ENCODE results near the gene EBF4.

The EBF4 gene, protein sequence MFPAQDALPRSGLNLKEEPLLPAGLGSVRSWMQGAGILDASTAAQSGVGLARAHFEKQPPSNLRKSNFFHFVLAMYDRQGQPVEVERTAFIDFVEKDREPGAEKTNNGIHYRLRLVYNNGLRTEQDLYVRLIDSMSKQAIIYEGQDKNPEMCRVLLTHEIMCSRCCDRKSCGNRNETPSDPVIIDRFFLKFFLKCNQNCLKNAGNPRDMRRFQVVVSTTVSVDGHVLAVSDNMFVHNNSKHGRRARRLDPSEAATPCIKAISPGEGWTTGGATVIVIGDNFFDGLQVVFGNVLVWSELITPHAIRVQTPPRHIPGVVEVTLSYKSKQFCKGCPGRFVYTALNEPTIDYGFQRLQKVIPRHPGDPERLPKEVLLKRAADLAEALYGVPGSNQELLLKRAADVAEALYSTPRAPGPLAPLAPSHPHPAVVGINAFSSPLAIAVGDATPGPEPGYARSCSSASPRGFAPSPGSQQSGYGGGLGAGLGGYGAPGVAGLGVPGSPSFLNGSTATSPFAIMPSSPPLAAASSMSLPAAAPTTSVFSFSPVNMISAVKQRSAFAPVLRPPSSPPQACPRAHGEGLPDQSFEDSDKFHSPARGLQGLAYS
- 7.0 to 16.4 (median 8.6) reads per million in 4 experiments for total RNA-seq

GRCh38 chr20:2692036-2692885 is at the start of gene EBF4:
EBF4 (plus strand) TSS chr20:2692780; CDS start chr20:2693646, 866 bp downstream.
- DNase-seq: no peak

DNA sequence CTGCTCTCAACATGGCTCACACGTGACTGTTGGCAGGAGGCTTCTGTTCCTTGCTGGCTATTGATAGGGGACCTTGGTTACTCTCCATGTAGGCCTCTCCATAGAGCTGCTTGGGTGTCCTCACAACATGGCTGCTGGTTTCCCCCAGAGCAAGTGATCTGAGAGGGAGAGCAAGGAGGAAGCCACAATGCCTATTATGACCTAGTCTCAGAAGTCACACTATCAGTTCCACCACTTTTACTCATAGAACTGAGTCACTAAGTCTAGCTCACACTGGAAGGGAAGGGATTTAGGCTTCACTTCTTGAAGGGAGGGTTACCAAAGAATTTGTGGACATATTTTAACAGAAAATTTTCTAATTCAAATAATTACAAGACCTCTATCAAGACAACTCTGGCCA is 48.9 kb upstream of the EBF4 start:
- no peak for DNase-seq

DNA sequence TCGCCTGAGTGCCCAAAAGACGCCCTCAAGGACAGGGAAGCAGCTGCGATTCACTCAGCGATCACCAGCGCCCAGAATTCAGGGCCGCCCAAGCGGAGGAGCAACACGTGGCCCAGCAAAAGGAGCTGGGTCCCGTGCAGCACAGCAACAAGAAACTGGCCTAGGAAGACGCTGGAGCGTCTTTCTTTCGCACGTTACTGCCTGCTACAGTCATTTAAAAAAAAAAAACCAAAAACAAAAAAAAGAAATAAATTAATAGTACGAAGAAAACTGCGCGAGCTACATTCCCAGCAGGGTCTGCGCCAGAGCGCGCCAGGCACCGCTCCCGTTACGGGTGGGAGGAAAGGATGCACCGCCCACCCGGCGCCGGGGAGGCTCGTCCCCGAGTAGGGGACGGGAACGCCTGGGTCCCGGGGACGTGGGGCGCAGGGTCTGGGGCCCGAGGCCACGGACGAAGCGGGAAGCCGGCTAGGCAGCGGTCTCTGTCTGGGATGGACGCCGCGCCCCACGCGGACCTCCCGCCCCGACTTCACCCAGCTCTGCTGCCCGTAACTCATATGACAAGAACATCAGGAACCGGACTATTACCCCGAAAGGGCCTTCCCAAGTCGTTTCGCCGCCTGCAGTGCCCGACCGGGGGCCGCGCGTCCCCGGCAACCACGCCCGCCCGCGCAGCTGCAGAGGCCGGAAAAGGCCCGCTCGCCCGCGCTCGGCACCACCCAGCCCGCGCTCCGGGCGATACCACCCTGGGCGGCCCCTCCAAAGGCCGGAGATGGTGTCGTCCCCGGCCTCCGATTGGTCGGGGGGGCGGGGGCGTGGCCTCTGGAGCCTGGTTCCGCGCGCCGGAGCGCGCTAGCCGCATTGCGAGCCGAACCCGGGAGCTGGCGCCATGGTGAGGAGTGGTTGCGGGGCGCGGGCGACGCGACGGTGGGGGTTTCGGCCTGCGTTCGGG is 40.5 kb upstream of the EBF4 start, which contains the start of gene NOP56:
NOP56 (plus strand) TSS at position 861 of the 952 bp plus-strand sequence; CDS start at position 890, 29 bp downstream.
- peak; percentile 93 for DNase-seq

- no peak for DNase-seq
Observed at GRCh38 chr20:2652724-2653555, 39.6 kb upstream of the EBF4 start.

DNA sequence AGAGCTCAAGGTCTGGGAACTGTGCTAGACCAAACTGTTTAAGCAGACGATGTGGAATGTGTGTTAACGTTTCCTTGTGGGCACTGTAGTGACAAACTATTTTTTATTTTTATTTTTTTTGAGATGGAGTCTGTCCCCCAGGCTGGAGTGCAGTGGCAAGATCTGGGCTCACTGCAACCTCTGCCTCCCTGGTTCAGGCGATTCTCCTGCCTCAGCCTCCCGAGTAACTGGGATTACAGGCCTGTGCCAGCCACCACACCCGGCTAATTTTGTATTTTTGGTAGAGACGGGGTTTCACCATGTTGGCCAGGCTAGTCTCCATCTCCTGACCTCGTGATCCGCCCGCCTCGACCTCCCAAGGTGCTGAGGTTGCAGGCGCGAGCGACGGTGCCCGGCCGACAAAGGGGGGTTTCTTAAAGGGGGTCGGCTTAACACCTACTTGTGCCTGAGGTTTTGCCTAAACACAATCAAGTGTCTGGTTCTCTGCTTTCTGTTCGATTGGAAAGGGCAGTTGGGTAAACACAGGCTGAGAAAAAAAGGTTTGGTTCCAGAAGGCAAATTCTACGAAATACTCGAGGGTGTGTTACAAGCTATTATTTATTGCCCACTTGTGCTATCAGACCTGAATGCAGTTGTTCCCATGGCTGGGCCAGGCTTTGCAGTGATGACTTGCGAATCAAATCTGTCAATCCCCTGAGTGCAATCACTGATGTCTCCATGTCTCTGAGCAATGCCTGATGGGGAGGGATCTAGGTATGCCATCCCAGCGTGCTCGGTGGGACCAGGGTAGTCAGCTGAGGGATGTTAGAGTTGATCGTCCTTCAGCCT is 38.8 kb upstream of the EBF4 start:
- no peak for DNase-seq

DNA sequence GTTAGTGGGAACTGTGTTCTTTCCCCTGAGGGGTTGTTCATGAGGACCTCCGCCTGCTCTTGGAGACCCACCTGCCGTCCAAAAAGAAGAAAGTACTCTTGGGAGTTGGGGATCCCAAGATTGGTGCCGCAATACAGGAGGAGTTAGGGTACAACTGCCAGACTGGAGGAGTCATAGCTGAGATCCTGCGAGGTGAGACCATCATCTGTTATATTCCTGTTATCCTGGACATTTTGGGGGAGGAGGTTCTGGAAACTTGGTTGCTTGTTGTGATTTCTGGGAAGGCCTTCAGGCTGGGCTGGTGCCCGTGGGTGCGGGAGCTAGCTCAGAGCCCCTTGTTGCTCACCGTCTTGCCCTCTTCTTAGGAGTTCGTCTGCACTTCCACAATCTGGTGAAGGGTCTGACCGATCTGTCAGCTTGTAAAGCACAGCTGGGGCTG is 38.2 kb upstream of the EBF4 start:
- no peak for DNase-seq

- DNase-seq: no peak
Observed at GRCh38 chr20:2654831-2655230, 37.7 kb upstream of the EBF4 start.

GRCh38 chr20:2655331-2656116 is 37.1 kb upstream of the EBF4 start:
- no peak for DNase-seq

- DNase-seq: no peak
Observed at GRCh38 chr20:2656471-2657117, 36.0 kb upstream of the EBF4 start.

DNA sequence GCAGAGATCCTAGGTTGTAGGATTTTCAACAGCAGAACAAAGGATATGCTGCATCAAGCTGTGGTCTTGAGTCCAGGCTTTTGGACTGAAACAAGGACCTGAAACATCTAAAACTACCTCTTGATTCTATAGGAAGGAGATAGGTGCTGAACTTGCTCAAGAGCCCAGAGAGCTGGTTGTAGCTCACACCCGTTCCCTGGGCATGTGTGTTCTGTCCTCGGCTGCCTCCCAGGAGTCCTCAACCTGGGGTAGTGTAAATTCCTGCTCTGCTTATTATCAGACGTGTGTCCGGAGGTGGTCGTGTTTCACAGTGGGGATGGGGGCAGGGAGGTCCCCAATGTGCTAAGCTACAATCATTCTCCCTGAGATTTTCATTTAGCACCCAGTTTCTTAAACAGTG is 35.3 kb upstream of the EBF4 start:
- DNase-seq: no peak

- DNase-seq: no peak
Observed at GRCh38 chr20:2657674-2658073, 34.9 kb upstream of the EBF4 start.

DNA sequence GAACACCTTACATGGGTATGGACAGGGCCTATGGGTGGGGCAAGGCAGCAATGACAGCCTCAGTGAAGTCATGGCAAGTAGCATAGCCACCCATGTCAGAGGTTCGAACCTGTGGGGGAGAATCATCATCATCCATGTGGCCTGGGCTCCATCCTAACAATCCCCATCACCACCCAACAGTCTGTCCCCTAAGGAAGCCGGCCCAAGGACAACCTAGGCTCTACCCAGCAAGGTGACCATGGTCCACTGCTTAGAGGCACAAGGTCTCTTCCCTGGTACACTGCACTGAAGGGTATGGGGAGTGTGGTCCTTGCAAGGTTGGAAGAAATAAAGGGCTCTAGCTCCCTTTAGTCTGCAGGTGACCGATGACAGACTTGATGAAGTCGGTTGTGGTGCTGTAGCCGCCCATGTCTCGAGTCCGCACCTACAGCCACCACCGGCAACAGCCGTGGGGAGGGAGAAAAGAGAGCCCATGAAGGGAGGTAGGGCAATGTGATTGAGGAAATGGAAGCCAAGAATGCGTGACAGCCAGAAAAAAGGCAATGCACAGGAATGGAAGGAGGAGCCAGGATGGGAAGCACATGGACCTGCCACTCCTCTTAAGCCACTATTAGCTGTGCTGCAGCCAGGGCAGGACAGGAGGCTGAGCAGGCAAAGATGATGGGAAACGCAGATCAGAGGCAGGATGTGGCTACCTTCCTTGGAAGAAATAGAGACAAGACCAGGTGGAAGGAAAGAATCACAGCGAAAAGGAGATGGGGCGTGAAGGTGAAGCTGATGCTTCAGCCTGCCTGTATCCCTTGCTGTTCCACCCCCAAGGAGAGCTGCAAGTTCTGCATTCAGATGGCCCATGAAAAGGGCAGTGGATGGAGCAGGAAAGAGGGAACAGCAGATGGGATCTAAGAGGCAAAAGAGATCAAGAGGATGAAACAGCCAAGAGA is 33.9 kb upstream of the EBF4 start:
- no peak for DNase-seq

DNA sequence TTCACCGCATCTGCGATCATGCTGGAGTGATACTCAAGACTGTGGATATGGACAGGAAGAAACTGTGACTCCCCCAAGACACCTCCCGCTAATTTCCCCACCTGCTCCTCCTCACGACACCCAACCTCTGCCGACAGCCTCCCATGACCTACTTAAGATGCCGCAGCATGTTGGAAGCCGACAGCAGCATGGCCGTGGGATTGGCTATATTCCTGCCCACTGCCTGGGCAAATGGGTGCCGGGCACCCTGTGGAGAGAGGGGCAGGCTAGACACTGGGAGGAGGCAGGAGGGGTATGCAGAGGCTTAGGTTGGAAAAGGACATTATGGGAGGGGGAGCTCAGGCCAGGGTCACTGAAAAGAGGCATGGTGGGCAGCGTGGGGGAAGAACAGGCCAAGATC is 33.0 kb upstream of the EBF4 start:
- no peak for DNase-seq

DNA sequence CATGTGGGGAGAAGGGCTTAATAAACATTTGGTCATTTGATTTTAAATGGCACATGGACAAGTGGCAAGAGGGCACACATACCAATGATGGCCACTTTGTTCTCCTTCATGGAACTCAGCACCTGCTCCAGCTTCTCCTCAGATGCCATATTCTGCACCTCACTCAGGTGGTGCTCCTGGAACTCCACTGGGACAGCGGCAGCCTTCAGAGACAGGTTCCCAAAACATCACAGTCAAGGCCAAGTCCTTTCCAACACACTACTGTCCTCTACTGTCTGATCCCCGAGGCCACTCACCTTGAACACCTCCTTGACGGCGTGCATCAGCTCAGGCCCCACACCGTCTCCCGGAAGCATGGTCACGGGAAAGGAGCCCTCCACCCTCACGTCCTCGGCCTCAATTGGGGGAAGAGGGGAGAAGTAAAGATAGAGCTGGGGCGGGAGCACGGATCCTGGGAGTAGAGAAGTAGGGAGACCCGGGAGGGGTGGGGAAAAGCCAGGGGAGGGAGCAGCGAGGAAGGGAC is 29.2 kb upstream of the EBF4 start:
- no peak for DNase-seq

DNA sequence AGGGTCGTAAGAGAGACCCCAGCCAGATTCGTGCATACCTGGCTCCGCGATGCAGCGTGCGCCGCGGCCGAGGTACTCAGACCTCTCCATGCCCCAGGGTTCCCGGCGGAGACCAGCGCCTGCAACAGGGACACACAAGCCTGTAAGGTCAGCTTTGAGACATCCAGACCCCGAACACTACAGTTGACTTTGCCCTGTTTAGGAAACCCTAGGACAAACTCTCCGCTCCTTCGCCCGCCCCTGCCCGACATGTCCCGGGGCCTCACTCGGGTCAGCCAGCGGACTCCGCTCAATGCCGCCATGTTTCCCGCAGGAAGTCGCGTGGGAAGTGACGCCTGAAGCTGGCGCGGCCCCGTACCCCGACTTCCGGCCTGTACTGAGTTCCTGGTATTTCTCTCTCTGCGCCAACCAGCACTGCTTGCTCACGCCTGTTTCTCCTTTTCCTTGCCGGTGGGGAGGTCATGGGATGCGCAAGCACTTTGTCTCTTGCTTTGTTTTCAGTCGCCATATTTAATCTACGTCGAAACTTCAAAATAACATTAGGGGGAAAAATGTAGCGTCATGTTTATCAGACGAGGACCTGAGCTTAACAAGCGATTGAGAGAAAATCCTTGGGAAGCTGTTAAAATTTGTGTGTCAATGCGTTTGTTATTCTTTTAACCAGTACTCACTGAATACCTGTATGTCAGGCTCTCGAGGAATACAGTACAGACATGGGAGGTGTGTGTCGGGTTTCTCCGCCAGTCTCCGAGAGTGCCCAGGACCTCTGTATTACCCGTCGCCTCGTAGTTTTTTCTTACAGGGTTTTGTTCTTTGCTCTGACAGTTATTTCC is 28.5 kb upstream of the EBF4 start, which contains the start of gene IDH3B:
IDH3B (minus strand) TSS at position 330 of the 833 bp plus-strand sequence; CDS start at position 302, 28 bp downstream.
- DNase-seq: peak; percentile 85

GRCh38 chr20:2671977-2672376 is 20.6 kb upstream of the EBF4 start:
- no peak for DNase-seq
